Stimulated activated CD8-positive, alpha-beta memory T cell treated with anti-CD3 and anti-CD28 coated beads, Interleukin-7, amount 100 ng/mL, for 24 hours (primary cell): ENCODE results near the gene AKR7A3.

Experiments
- DNase-seq: peaks from one replicate; pipeline ENCODE4 v3.0.0-alpha.2; 2020; ENCODE audit warnings: low read depth

Gene AKR7A3

GRCh38 chr1:19251305-19252196 is 37.0 kb downstream of the AKR7A3 start, which contains the start of the genes EMC1 and MRTO4:
TSS of gene EMC1 (minus strand) at chr1:19251524. CDS start at chr1:19251509, 15 bp downstream.
TSS of gene MRTO4 (plus strand) at chr1:19251805. CDS start at chr1:19251836, 31 bp downstream.
- DNase-seq: peak; percentile 83

- no peak for DNase-seq
Measured at GRCh38 chr1:19250629-19251304, 37.8 kb downstream of the AKR7A3 start.

DNA sequence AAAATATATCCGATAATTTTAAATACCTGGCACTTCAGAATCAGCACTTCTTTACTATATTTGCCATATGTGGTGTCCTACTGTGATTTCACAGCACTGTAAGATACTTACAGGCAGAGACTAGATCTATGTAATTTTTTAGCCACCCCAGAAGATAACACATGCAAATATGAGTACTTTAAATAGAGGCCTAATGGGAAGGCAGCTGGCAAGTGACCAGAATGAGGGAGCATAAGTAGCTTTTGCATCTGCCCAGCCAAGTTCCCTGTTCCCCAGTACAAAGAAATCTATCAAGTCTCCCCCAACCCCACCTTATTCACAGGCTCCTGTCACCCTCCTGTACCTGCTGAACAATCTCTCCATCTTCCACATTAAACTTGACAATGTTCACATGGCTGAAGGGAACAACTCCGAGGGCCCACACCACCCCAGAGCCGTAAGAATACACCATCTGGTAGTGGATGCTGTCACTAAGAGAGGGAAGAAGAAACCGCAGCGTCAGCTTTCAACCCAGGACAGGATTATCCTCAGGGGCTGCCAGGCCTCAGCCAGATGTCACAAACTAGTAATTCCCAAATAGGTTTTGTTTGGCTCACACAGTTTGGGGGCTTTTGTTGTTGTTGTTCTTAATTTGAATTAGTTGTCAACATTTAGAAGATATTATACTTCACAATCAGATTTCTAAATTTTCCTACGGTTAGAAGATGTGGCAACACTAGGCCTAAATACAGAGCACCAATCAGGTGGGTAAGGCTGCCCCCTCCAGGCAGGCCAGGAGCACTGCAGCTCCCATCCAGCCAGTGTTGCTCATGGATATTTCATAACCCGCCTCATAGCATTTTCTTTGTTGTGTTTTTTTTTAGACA is 47.7 kb downstream of the AKR7A3 start:
- peak; percentile 40 for DNase-seq

DNA sequence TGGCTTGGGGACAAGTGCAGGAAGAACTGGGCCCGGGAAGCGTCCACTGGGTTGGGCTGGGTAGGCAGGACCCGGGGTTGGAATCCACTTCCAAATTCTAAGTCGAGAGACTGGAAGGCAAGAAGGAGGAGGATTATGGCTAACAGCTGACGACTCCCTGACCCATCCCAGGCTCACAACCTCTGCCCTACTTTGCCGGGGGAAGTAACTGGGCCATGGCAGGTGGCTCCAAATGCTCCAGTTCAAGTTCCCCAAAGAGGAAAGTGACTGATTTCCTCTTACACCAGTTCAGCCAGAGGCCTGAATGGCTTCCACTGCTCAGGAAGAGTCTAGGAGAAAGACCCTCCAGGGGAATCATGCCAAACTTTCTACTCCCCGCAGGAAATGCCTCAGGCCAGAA is 48.7 kb downstream of the AKR7A3 start:
- DNase-seq: no peak

DNA sequence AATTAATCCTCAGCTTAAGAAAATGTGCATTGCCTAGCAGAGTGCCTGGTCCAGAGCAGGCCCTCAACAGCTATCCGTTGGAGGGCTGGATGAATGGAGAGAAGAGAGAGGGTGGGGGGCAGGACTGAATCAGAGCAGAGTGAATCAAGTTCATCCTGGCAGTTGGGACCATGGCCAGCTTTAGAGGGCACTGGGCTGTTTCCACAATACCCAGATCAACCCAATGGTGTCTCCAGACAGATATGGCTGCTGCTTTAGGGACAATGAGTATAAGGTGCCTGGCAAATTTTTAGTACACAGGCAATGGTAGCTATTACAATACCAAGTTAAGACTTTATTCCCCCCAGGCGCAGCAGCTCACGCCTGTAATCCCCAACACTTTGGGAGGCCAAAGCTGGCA is 54.3 kb downstream of the AKR7A3 start:
- DNase-seq: no peak
